Astrocyte (in vitro differentiated cells and primary cell): Measurements from ENCODE around the gene ARMC9. TPM values are rescaled to one million over a fixed set of nuclear protein-coding genes. Genes with fewer than 3 reads are reported as not detected.

ENCODE experiments used
- DNase-seq: peaks from one replicate; pipeline ENCODE4 v3.0.0-alpha.2; 2010; ENCODE audit warnings: low read depth
- FAIRE-seq: peaks from 2 replicates; lab custom pipeline; 2011; peaks lifted over from hg19 to GRCh38; lab: Jason Lieb, UNC
- H2AFZ ChIP-seq: 2 replicates; pipeline ENCODE4 v1.6.0; 2012; ENCODE audit warnings: low read depth, low read length, inconsistent platforms
- H3K27ac ChIP-seq: 2 replicates; pipeline ENCODE4 v1.5.1; 2011; ENCODE audit warnings: low read depth, low read length, inconsistent platforms
- H3K27me3 ChIP-seq: 2 replicates; pipeline ENCODE4 v1.6.0; 2011; ENCODE audit warnings: low read length, inconsistent platforms; ENCODE audit not compliant: insufficient read depth
- H3K36me3 ChIP-seq: 2 replicates; pipeline ENCODE4 v1.5.1; 2011; ENCODE audit warnings: low read length, inconsistent platforms; ENCODE audit not compliant: insufficient read depth
- H3K4me1 ChIP-seq: 2 replicates; pipeline ENCODE4 v1.5.1; 2011; ENCODE audit warnings: low read length, inconsistent platforms; ENCODE audit not compliant: insufficient read depth
- H3K4me2 ChIP-seq: 2 replicates; pipeline ENCODE4 v1.6.0; 2012; ENCODE audit warnings: low read length, inconsistent platforms
- H3K4me3 ChIP-seq: 2 replicates; pipeline ENCODE4 v1.5.1; 2011; ENCODE audit warnings: low read depth, mild to moderate bottlenecking, low read length, inconsistent platforms; ENCODE audit not compliant: insufficient read depth
- H3K79me2 ChIP-seq: 2 replicates; pipeline ENCODE4 v1.6.0; 2012; ENCODE audit warnings: mild to moderate bottlenecking, low read length, inconsistent platforms; ENCODE audit not compliant: insufficient read depth
- H3K9ac ChIP-seq: 2 replicates; pipeline ENCODE4 v1.6.0; 2012; ENCODE audit warnings: mild to moderate bottlenecking, low read length, inconsistent platforms
- H3K9me3 ChIP-seq: 2 replicates; pipeline ENCODE4 v1.5.1; 2012; ENCODE audit warnings: low read depth, mild to moderate bottlenecking, low read length, inconsistent platforms; ENCODE audit not compliant: insufficient read depth
- H4K20me1 ChIP-seq: 2 replicates; pipeline ENCODE4 v1.6.0; 2012; ENCODE audit warnings: low read length, inconsistent platforms; ENCODE audit not compliant: insufficient read depth
- H3K27ac Mint-ChIP-seq: one replicate; pipeline ENCODE4 v1.8.0; 2021; ENCODE audit warnings: mild to moderate bottlenecking, mixed read lengths; ENCODE audit not compliant: unreplicated experiment
- H3K27me3 Mint-ChIP-seq: one replicate; pipeline ENCODE4 v1.8.0; 2021; ENCODE audit warnings: low read depth, mixed read lengths; ENCODE audit not compliant: unreplicated experiment
- H3K36me3 Mint-ChIP-seq: one replicate; pipeline ENCODE4 v1.8.0; 2021; ENCODE audit warnings: low read depth, mixed read lengths; ENCODE audit not compliant: unreplicated experiment
- H3K4me1 Mint-ChIP-seq: one replicate; pipeline ENCODE4 v1.8.0; 2021; ENCODE audit warnings: low read depth, mixed read lengths; ENCODE audit not compliant: unreplicated experiment
- H3K4me3 Mint-ChIP-seq: one replicate; pipeline ENCODE4 v1.8.0; 2021; ENCODE audit warnings: mild to moderate bottlenecking, moderate library complexity, mixed read lengths; ENCODE audit not compliant: unreplicated experiment
- H3K9me3 Mint-ChIP-seq: one replicate; pipeline ENCODE4 v1.8.0; 2021; ENCODE audit warnings: mild to moderate bottlenecking, mixed read lengths; ENCODE audit not compliant: unreplicated experiment
- CTCF ChIP-seq: IDR thresholded peaks from 2 replicates; pipeline ENCODE4 v1.5.1; 2011; ENCODE audit warnings: low read depth, mild to moderate bottlenecking, inconsistent platforms, low read length, moderate library complexity; ENCODE audit not compliant: insufficient read depth
- EZH2 ChIP-seq: IDR thresholded peaks from 2 replicates; pipeline ENCODE4 v1.6.1; 2012; ENCODE audit warnings: mild to moderate bottlenecking, low read length, inconsistent platforms; ENCODE audit not compliant: insufficient read depth
- total RNA-seq: library from RNA; stranded (reverse); gene quantifications from 2 replicates; pipeline ENCODE4 v1.2.1, GENCODE V29; 2021

The ARMC9 gene
- total RNA-seq, 1 donor from 2014 or later: 52.4 TPM

- Histone ChIP-seq H3K4me2 (no peak overlapping the region), H3K27ac (no peak overlapping the region), H4K20me1 (no peaks in the 10 kb centered on the region), H2AFZ (no peak overlapping the region), H3K36me3 (peaks cover 6% of the 10 kb centered on the region), H3K4me3 (no peak overlapping the region), H3K9ac (no peak overlapping the region), H3K9me3 (no peaks in the 10 kb centered on the region), H3K27me3 (no peaks in the 10 kb centered on the region), H3K4me1 (no peaks in the 10 kb centered on the region), H3K79me2 (no peaks in the 10 kb centered on the region)
- FAIRE-seq (no peak), DNase-seq (no peak)
- H3K9me3 Mint-ChIP-seq: peaks cover 8% of the 10 kb centered on the region
- peaks cover 29% of the 10 kb centered on the region for H3K36me3 Mint-ChIP-seq
- TF ChIP-seq CTCF (no peak), EZH2 (no peak)
- no peaks in the 10 kb centered on the region for H3K4me1 Mint-ChIP-seq
- H3K27me3 Mint-ChIP-seq: peaks cover 2% of the 10 kb centered on the region
- no peak overlapping the region for H3K4me3 Mint-ChIP-seq
- H3K27ac Mint-ChIP-seq: no peak overlapping the region
Measured at GRCh38 chr2:231318436-231318835, 120.0 kb downstream of the ARMC9 start.

GRCh38 chr2:231318954-231319353, 120.5 kb downstream of the ARMC9 start:
- Histone ChIP-seq H3K9me3 (no peaks in the 10 kb centered on the region), H3K4me1 (no peaks in the 10 kb centered on the region), H4K20me1 (no peaks in the 10 kb centered on the region), H3K27ac (no peak overlapping the region), H3K9ac (no peak overlapping the region), H3K4me3 (no peak overlapping the region), H2AFZ (no peak overlapping the region), H3K79me2 (no peaks in the 10 kb centered on the region), H3K4me2 (no peak overlapping the region), H3K36me3 (peaks cover 9% of the 10 kb centered on the region), H3K27me3 (no peaks in the 10 kb centered on the region)
- DNase-seq (no peak), FAIRE-seq (no peak)
- Mint-ChIP-seq H3K4me3 (peak overlapping the region; percentile 36), H3K4me1 (no peaks in the 10 kb centered on the region), H3K36me3 (peaks cover 29% of the 10 kb centered on the region), H3K27me3 (peaks cover 2% of the 10 kb centered on the region), H3K27ac (no peak overlapping the region), H3K9me3 (peaks cover 8% of the 10 kb centered on the region)
- no peak for TF ChIP-seq CTCF
- TF ChIP-seq EZH2: no peak

GRCh38 chr2:231319867-231320266, 121.4 kb downstream of the ARMC9 start:
- no peak overlapping the region for H3K9ac ChIP-seq
- Mint-ChIP-seq H3K4me3 (no peak overlapping the region), H3K4me1 (no peaks in the 10 kb centered on the region), H3K9me3 (peaks cover 8% of the 10 kb centered on the region), H3K27me3 (peaks cover 2% of the 10 kb centered on the region), H3K27ac (no peak overlapping the region), H3K36me3 (peaks cover 29% of the 10 kb centered on the region)
- TF ChIP-seq EZH2 (no peak), CTCF (no peak)
- peaks cover 9% of the 10 kb centered on the region for H3K36me3 ChIP-seq
- H3K79me2 ChIP-seq: no peaks in the 10 kb centered on the region
- no peak overlapping the region for H3K4me3 ChIP-seq
- no peaks in the 10 kb centered on the region for H3K9me3 ChIP-seq
- no peak overlapping the region for H3K27ac ChIP-seq
- no peaks in the 10 kb centered on the region for H3K4me1 ChIP-seq
- H3K27me3 ChIP-seq: no peaks in the 10 kb centered on the region
- H4K20me1 ChIP-seq: no peaks in the 10 kb centered on the region
- no peak for DNase-seq
- no peak overlapping the region for H2AFZ ChIP-seq
- H3K4me2 ChIP-seq: no peak overlapping the region
- no peak for FAIRE-seq
